Caki2 (cell line): ENCODE measurements around the gene EMD. TPM values are rescaled to one million over a fixed set of nuclear protein-coding genes. Genes with fewer than 3 reads are reported as not detected.

Source experiments
- DNase-seq: peaks from one replicate; pipeline ENCODE4 v3.0.0-alpha.2; 2015; ENCODE audit warnings: low read depth
- in situ Hi-C: cut with HindIII; loops from 2 replicates; pipeline ENCODE4 v1.10.0; 2016; ENCODE audit warnings: low sequenced_read_pairs, low pct_unique_long_range_greater_than_20kb, mixed read lengths
- total RNA-seq: library from RNA; depleted of rRNA; stranded (reverse); fragments of >200 nt; shearing (Covaris generic); gene quantifications from 2 replicates; pipeline ENCODE4 v1.2.3, GENCODE V29; 2014; ENCODE audit warnings: low replicate concordance; rRNA removed

EMD gene
- total RNA-seq, 1 experiment from 2014 or later: 48.7 TPM

DNA sequence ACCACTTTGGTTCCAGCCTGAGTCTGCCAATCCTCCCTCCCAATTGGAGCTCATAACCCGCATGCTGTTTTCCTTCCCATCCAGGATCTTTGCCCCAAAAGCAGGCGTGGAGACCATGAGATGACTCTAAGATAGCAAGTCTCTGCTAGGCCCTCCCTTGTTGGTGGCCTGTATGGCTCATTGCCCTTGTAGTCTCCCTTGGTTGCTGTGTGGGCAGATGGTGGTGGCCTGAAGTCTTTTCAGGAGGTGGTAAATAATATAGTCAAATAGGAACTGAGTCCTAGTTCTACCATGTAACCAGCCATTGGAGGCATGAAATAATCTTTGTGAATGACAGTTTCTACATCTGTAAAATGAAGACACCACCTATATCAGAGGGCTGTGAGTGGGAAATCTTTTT is 50.6 kb downstream of the EMD start:
- in situ Hi-C loops: no loop called here
- DNase-seq: no peak

DNA sequence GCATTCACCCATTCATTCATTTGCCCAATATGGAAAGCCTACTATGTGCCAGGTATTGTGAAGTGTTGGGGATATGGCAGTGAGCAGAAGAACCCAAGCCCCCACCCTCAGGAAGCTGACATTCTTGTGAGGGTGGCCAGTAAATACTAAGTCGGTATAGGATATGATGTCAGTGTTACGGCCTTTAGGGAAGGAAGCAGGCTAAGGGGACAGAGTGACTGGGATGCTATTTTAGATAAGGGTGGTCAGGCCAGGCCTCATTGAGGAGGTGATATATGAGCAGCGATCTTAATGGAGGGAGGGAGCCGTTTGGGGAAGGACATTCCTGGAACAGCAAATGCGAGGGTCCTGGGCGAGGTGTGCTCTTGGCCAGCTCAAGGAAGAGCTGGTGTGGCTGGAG is 51.4 kb downstream of the EMD start:
- DNase-seq: no peak
- in situ Hi-C loops: no loop called here

DNA sequence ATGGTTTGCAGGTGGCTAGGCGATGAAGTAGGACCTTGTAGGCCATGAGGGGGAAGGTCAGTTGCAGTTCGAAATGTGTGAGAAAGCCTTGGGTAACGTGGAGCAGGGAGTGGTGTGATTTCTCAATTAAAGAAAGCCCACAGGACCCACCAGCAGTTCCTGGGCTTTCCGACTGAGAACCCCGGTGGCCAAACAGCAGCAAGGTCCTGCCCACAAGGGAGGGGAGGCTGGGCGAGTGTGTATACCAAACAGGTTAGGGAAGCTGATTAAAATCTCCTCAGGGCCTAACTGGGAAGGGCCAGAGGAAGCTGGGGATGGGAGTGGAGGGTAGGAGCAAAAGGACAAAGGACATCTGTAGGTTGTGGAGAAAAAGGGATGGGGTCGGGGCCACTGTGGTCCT is 51.8 kb downstream of the EMD start:
- no peak for DNase-seq
- in situ Hi-C loops: no loop called here

Other genes with a start within 250 kb of the EMD start
- not detected in 2 replicates for gene OPN1LW, start 235.1 kb upstream of the EMD start, total RNA-seq
- not detected in 2 replicates for gene OPN1MW, start 196.7 kb upstream of the EMD start, total RNA-seq
- not detected in 2 replicates for gene OPN1MW2, start 159.5 kb upstream of the EMD start, total RNA-seq
- not detected in 2 replicates for gene OPN1MW3, start 121.7 kb upstream of the EMD start, total RNA-seq
- gene TEX28, start 84.2 kb upstream of the EMD start, total RNA-seq: not detected in 2 replicates
- 0.37 and 0.64 TPM in 2 replicates for gene TKTL1, start 83.5 kb upstream of the EMD start, total RNA-seq
- 1,120 and 1,164 TPM in 2 replicates for gene FLNA, start 4.7 kb upstream of the EMD start, total RNA-seq
- gene RPL10, start 19.1 kb downstream of the EMD start, total RNA-seq: 2,876 and 3,155 TPM in 2 replicates
- 40.3 and 46.1 TPM in 2 replicates for gene DNASE1L1, start 30.0 kb downstream of the EMD start, total RNA-seq
- gene TAFAZZIN, start 32.2 kb downstream of the EMD start, total RNA-seq: 38.4 and 68.0 TPM in 2 replicates
- 29.2 and 46.6 TPM in 2 replicates for gene ATP6AP1, start 49.4 kb downstream of the EMD start, total RNA-seq
- 58.6 and 91.2 TPM in 2 replicates for gene GDI1, start 57.9 kb downstream of the EMD start, total RNA-seq
- gene FAM50A, start 64.8 kb downstream of the EMD start, total RNA-seq: 62.3 and 77.1 TPM in 2 replicates
- 2.2 and 2.7 TPM in 2 replicates for gene PLXNA3, start 79.0 kb downstream of the EMD start, total RNA-seq
- gene LAGE3, start 100.0 kb downstream of the EMD start, total RNA-seq: 32.3 and 71.1 TPM in 2 replicates
- 109 and 110 TPM in 2 replicates for gene UBL4A, start 107.3 kb downstream of the EMD start, total RNA-seq
- gene SLC10A3, start 111.3 kb downstream of the EMD start, total RNA-seq: 14.0 and 21.5 TPM in 2 replicates
- gene FAM3A, start 136.9 kb downstream of the EMD start, total RNA-seq: 32.5 and 47.1 TPM in 2 replicates
- gene G6PD, start 167.6 kb downstream of the EMD start, total RNA-seq: 600 and 665 TPM in 2 replicates
- 32.9 and 49.8 TPM in 2 replicates for gene IKBKG, start 168.3 kb downstream of the EMD start, total RNA-seq
- not detected in 2 replicates for gene CTAG1A, start 205.8 kb downstream of the EMD start, total RNA-seq
- not detected in 2 replicates for gene CTAG1B, start 240.0 kb downstream of the EMD start, total RNA-seq